ENCODE data around the gene SPARCL1. TPM values are rescaled to one million over a fixed set of nuclear protein-coding genes. Genes with fewer than 3 reads are reported as not detected.
A peak's percentile ranks its signal among the peaks of the same experiment; 100 is the strongest.

The SPARCL1 gene
- total and polyA plus RNA-seq, 2 experiments from 2014 or later, result not detected

DNA sequence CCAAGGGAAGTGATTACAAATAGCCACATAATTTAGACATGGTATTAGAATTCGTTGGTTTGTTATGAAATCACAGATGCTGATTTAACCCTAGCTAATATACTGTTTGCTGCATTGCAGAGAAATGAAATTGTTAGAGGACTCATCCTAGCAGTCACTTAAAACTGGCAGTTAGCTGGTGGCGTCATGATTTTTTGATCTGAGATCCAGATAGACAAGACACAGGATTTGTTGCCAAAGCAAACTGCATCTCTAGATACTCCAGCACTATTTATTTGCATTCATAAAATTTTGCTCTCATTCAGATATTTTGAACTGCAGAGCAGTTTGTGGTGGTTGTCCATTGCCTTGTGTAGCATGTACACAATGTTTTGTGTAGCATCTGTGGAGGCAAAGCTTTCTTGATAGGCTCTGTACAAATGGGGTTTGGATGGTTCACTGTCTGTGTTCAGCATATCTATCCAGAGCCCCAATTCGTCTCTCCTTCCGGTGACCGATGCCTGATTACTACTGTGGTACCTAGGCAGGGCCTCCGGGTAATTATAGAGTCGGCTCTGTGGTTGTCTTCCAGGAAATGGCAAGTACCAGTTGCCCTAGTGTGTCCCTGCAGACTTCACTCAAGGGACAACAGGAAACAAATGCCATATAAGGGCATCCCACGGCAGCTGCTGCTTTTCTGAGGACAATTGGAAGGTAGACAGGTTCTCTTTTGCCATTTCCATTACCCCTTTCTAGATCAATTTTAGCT, 30.1 kb upstream of the SPARCL1 start:
- DNase-seq, result no peak
- no peak overlapping the region for H2AFZ ChIP-seq
- no peaks in the 10 kb centered on the region for H3K36me3 ChIP-seq (ENCODE audit: low read depth)
- no peaks in the 10 kb centered on the region for H3K9me2 ChIP-seq (ENCODE audit: insufficient read depth)
- H3K9me3 ChIP-seq (ENCODE audit: low read depth), result no peaks in the 10 kb centered on the region
- TF ChIP-seq EZH2phosphoT487 (IDR thresholded peaks at IDR 0.05; ENCODE audit: insufficient read depth, low read depth), result no peak
- no peak for TF ChIP-seq EZH2 (IDR thresholded peaks at IDR 0.05; ENCODE audit: insufficient read depth, poor library complexity, severe bottlenecking)
- in situ Hi-C loops (cut with MboI), result loop anchor here (10.0 kb wide), 1 partner anchor 286 kb away; no protein-coding TSS in a partner anchor
- no peak overlapping the region for H3K4me3 ChIP-seq
- no peak overlapping the region for H3K4me2 ChIP-seq (ENCODE audit: unreplicated experiment)
- WGBS, 2 experiments (ENCODE audit: low coverage in 1 of 2, low lambda C conversion rate in 2 of 2, missing lambda C conversion rate in 2 of 2), result 52 to 53% methylated on average over 8 of the region's 8 CpGs
- H3K27me3 ChIP-seq (replicated peaks; ENCODE audit: insufficient read depth), result no peaks in the 10 kb centered on the region
- peaks cover 7% of the 10 kb centered on the region for H3K4me1 ChIP-seq (ENCODE audit: insufficient read depth)
- H3K9ac ChIP-seq, result no peak overlapping the region
- H3F3A ChIP-seq (ENCODE audit: insufficient read depth), result peaks cover 9% of the 10 kb centered on the region
- no peak overlapping the region for H3K27ac ChIP-seq
- H4K20me1 ChIP-seq (ENCODE audit: insufficient read depth), result no peaks in the 10 kb centered on the region
- H3K79me2 ChIP-seq (ENCODE audit: insufficient read depth), result no peaks in the 10 kb centered on the region

DNA sequence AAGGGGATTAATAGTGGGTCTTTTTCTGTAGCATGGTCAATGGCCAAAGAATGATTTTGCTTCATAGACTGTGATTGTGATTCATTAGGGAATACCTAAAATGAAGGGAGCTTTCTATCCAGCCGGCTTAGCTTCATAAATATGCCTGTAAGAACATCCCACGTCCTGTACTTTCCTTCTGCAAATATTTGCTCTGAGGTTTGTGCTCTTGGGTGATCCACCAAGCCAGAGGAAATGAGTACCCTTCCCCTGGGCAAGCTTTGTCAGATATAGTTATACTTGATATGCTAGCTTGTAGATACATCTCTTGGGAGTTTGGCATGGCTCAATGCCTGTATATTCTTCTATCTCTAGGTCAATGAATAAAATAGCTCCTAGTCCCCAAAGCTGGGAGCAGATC, 28.2 kb upstream of the SPARCL1 start:
- Histone ChIP-seq H3K4me3 (no peak overlapping the region), H4K20me1 (ENCODE audit: insufficient read depth) (no peaks in the 10 kb centered on the region), H3K9ac (no peak overlapping the region), H3K4me2 (ENCODE audit: unreplicated experiment) (no peak overlapping the region), H3F3A (ENCODE audit: insufficient read depth) (peaks cover 9% of the 10 kb centered on the region), H3K36me3 (ENCODE audit: low read depth) (no peaks in the 10 kb centered on the region), H3K9me2 (ENCODE audit: insufficient read depth) (no peaks in the 10 kb centered on the region), H3K4me1 (ENCODE audit: insufficient read depth) (peaks cover 7% of the 10 kb centered on the region), H3K27ac (no peak overlapping the region), H3K79me2 (ENCODE audit: insufficient read depth) (no peaks in the 10 kb centered on the region), H3K9me3 (ENCODE audit: low read depth) (no peaks in the 10 kb centered on the region), H2AFZ (no peak overlapping the region), H3K27me3 (replicated peaks; ENCODE audit: insufficient read depth) (no peaks in the 10 kb centered on the region)
- no peak for TF ChIP-seq EZH2 (IDR thresholded peaks at IDR 0.05; ENCODE audit: insufficient read depth, poor library complexity, severe bottlenecking)
- no peak for TF ChIP-seq EZH2phosphoT487 (IDR thresholded peaks at IDR 0.05; ENCODE audit: insufficient read depth, low read depth)
- no peak for DNase-seq
- 59 to 66% methylated on average over 2 of the region's 2 CpGs for WGBS, 2 experiments (ENCODE audit: low coverage in 1 of 2, low lambda C conversion rate in 2 of 2, missing lambda C conversion rate in 2 of 2)
- in situ Hi-C loops (cut with MboI), result loop anchor here (10.0 kb wide), 1 partner anchor 287 kb away; no protein-coding TSS in a partner anchor

- 60 to 62% methylated on average over 5 of the region's 5 CpGs for WGBS, 2 experiments (ENCODE audit: low coverage in 1 of 2, low lambda C conversion rate in 2 of 2, missing lambda C conversion rate in 2 of 2)
- H3K9me3 ChIP-seq (ENCODE audit: low read depth), result no peaks in the 10 kb centered on the region
- H2AFZ ChIP-seq, result peak overlapping the region; percentile 51; the same call in 1 of the 2 replicates
- peak overlapping the region; percentile 74 for H3K27ac ChIP-seq
- H3K36me3 ChIP-seq (ENCODE audit: low read depth), result no peaks in the 10 kb centered on the region
- TF ChIP-seq EZH2phosphoT487 (IDR thresholded peaks at IDR 0.05; ENCODE audit: insufficient read depth, low read depth), result no peak
- TF ChIP-seq EZH2 (IDR thresholded peaks at IDR 0.05; ENCODE audit: insufficient read depth, poor library complexity, severe bottlenecking), result no peak
- no peaks in the 10 kb centered on the region for H4K20me1 ChIP-seq (ENCODE audit: insufficient read depth)
- no peaks in the 10 kb centered on the region for H3K79me2 ChIP-seq (ENCODE audit: insufficient read depth)
- no peaks in the 10 kb centered on the region for H3K27me3 ChIP-seq (replicated peaks; ENCODE audit: insufficient read depth)
- DNase-seq, result peak; percentile 96
- no peak overlapping the region for H3K4me3 ChIP-seq
- in situ Hi-C loops (cut with MboI), result loop anchor here (10.0 kb wide), 1 partner anchor 289 kb away; no protein-coding TSS in a partner anchor
- peaks cover 9% of the 10 kb centered on the region for H3F3A ChIP-seq (ENCODE audit: insufficient read depth)
- H3K9ac ChIP-seq, result peak overlapping the region; percentile 28
- H3K9me2 ChIP-seq (ENCODE audit: insufficient read depth), result no peaks in the 10 kb centered on the region
- H3K4me1 ChIP-seq (ENCODE audit: insufficient read depth), result peaks cover 7% of the 10 kb centered on the region
- peak overlapping the region; percentile 50 for H3K4me2 ChIP-seq (ENCODE audit: unreplicated experiment)
Measured at GRCh38 chr4:87555773-87556619, 26.8 kb upstream of the SPARCL1 start.

- Histone ChIP-seq H3K9me2 (ENCODE audit: insufficient read depth) (no peaks in the 10 kb centered on the region), H3K36me3 (ENCODE audit: low read depth) (no peaks in the 10 kb centered on the region), H3K4me3 (no peak overlapping the region), H4K20me1 (ENCODE audit: insufficient read depth) (no peaks in the 10 kb centered on the region), H3F3A (ENCODE audit: insufficient read depth) (peaks cover 9% of the 10 kb centered on the region), H3K4me2 (ENCODE audit: unreplicated experiment) (no peak overlapping the region), H3K9me3 (ENCODE audit: low read depth) (no peaks in the 10 kb centered on the region), H3K4me1 (ENCODE audit: insufficient read depth) (peaks cover 7% of the 10 kb centered on the region), H3K9ac (no peak overlapping the region), H3K27me3 (replicated peaks; ENCODE audit: insufficient read depth) (peaks cover 7% of the 10 kb centered on the region), H2AFZ (no peak overlapping the region), H3K27ac (no peak overlapping the region), H3K79me2 (ENCODE audit: insufficient read depth) (no peaks in the 10 kb centered on the region)
- TF ChIP-seq EZH2phosphoT487 (IDR thresholded peaks at IDR 0.05; ENCODE audit: insufficient read depth, low read depth), result no peak
- no peak for TF ChIP-seq EZH2 (IDR thresholded peaks at IDR 0.05; ENCODE audit: insufficient read depth, poor library complexity, severe bottlenecking)
- 79 to 86% methylated on average over 4 of the region's 4 CpGs for WGBS, 2 experiments (ENCODE audit: low coverage in 1 of 2, low lambda C conversion rate in 2 of 2, missing lambda C conversion rate in 2 of 2)
- no peak for DNase-seq
- in situ Hi-C loops (cut with MboI), result loop anchor here (10.0 kb wide), 1 partner anchor 292 kb away; no protein-coding TSS in a partner anchor
Measured at GRCh38 chr4:87553182-87553581, 24.0 kb upstream of the SPARCL1 start.
